Sigmoid colon (tissue), 7 donors: ENCODE measurements around the gene MYCN. TPM values are rescaled to one million over a fixed set of nuclear protein-coding genes. Genes with fewer than 3 reads are reported as not detected.
"Not testable (repeated sequence)": the region's sequence is repeated elsewhere in the genome, so short reads cannot be mapped to it uniquely, and the experiment has no call there.

Experiments
- DNase-seq: peaks from one replicate; pipeline ENCODE4 v3.0.0-alpha.2; 2019
- H3K27ac ChIP-seq, 4 donors: fragments of 200-600 bp; sonication (generic); one replicate each; pipeline ENCODE4 v1.5.1; 2016 to 2019; ENCODE audit warnings: mild to moderate bottlenecking in 1 of 4
- H3K27me3 ChIP-seq, 3 donors: fragments of 200-600 bp; sonication (generic); one replicate each; pipeline ENCODE4 v1.5.1; 2019; ENCODE audit warnings: mild to moderate bottlenecking in 1 of 3
- H3K36me3 ChIP-seq, 4 donors: fragments of 200-600 bp; sonication (generic); one replicate each; pipeline ENCODE4 v1.5.1; 2016 to 2019
- H3K4me1 ChIP-seq, 4 donors: fragments of 200-600 bp; sonication (generic); one replicate each; pipeline ENCODE4 v1.5.1; 2017 to 2019
- H3K4me3 ChIP-seq, 4 donors: fragments of 200-600 bp; sonication (generic); one replicate each; pipeline ENCODE4 v1.5.1; 2017 to 2019; ENCODE audit warnings: mild to moderate bottlenecking in 2 of 4, moderate library complexity in 1 of 4
- H3K9me3 ChIP-seq, 4 donors: fragments of 200-600 bp in 3 of 4; sonication (generic) in 3 of 4; one replicate each; pipeline versions ENCODE4 v1.5.1 to v1.6.1; 2013 to 2019
- EP300 ChIP-seq, 4 donors: sonication (generic); formaldehyde crosslinking; IDR thresholded peaks; one replicate each; pipeline ENCODE4 v1.6.1; 2017; ENCODE audit warnings: antibody characterized with exemption in 4 of 4
- POLR2A ChIP-seq, 2 donors: fragments of 450-650 bp; IDR thresholded peaks; one replicate each; pipeline ENCODE4 v1.6.1; 2016; ENCODE audit warnings: antibody characterized with exemption in 2 of 2, mild to moderate bottlenecking in 2 of 2, moderate library complexity in 2 of 2
- POLR2AphosphoS5 ChIP-seq, 4 donors: sonication (generic); formaldehyde crosslinking; IDR thresholded peaks; one replicate each; pipeline ENCODE4 v1.6.1; 2017; ENCODE audit warnings: antibody characterized with exemption in 4 of 4
- WGBS, 2 donors: extraction: QIAGEN DNeasy Blood & Tissue Kit; methylation state at CpG; one replicate each; pipeline ENCODE4 v1.1.7; 2013; 5-methylcytosine and 5-hydroxymethylcytosine counted together
- intact Hi-C: fragments of 100-400 bp; cut with DNase I; formaldehyde crosslinking; loops from one replicate; pipeline ENCODE4 v1.15.1; 2023
- polyA plus RNA-seq, 3 donors: library from polyadenylated mRNA; stranded (reverse); fragments of 200-250 nt; gene quantifications; one replicate each; pipeline ENCODE4 v1.2.3, GENCODE V29; 2013
- total RNA-seq, 4 donors: library from RNA; depleted of rRNA; stranded (reverse); fragments of >200 nt; gene quantifications; one replicate each; pipeline ENCODE4 v1.1.0, GENCODE V29; 2016
- TF ChIP-seq, protein P1 (sequence below), 4 experiments: fragments of 450-650 bp in 3 of 4; fragments of 200-600 bp in 1 of 4; IDR thresholded peaks; one replicate each; pipeline ENCODE4 v1.5.1; 2016 to 2019; ENCODE audit warnings: antibody characterized with exemption in 4 of 4, mild to moderate bottlenecking in 3 of 4, moderate library complexity in 2 of 4
- donor health status: healthy with polysubstance abuse.
- donor health status: Bipolar disorder and iron deficiency.
- donor health status: healthy.

MYCN gene
- total and polyA plus RNA-seq, 7 donors, result 0.33 to 0.71 (median 0.55) TPM; not detected in 1

DNA sequence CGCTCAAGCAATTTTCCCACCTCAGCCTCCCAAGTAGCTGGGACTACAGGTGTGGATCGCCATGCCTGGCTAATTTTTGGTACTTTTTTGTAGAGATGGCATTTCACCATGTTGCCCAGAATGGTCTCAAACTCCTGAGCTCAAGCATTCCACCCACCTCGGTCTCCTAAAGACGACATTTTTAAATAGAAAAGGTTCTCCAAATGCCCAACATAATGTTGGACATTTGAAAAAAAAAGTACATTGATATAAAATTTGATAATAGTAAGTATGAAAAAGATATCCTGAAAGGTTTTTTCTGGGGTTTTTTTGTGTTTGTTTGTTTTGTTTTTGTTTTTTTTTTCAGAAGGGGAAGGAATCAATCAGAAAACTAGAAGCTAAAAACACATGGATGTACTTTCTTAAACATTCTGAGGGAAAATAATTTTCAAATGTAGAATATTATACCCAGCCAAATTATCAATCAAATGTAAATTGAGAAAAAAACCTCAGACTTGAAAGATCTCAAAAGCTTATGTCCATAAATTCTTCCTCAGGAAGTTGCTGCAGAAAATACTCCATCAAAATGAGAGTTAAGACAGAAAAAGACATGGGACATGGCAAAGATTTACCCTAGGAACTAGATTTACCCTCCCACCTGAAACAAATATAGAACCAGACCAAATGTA, 42.8 kb upstream of the MYCN start:
- intact Hi-C loops, result no loop called here

DNA sequence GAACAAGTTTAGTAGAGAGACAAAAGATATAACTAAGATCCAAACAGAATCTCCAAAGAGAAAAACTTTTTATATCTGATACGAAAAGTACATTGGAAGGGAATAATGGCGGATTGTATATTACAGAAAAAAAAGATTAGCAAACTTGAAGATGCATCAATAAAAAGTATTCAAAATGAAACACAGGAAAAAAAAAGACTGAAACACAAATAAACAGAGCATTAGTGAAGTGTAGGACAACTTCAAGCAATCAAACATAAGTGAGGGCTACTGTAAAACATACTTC, 41.1 kb upstream of the MYCN start:
- WGBS, 2 donors, result 96 to 97% methylated on average over 2 of the region's 2 CpGs
- intact Hi-C loops, result no loop called here
- peaks cover 0 to 6% (median 2%) of the 10 kb centered on the region in 4 donors for H3K9me3 ChIP-seq
- TF ChIP-seq EP300 (IDR thresholded peaks at IDR 0.05), result no peak
- TF ChIP-seq POLR2A (IDR thresholded peaks at IDR 0.05), result no peak
- no peak for TF ChIP-seq POLR2AphosphoS5 (IDR thresholded peaks at IDR 0.05)
- no peak overlapping the region for H3K4me3 ChIP-seq
- H3K36me3 ChIP-seq, result no peaks in the 10 kb centered on the region
- DNase-seq, result no peak
- H3K27me3 ChIP-seq, result no peaks in the 10 kb centered on the region
- H3K4me1 ChIP-seq, result no peaks in the 10 kb centered on the region
- H3K27ac ChIP-seq, result no peak overlapping the region

More for the DNA sequence above, 42.8 kb upstream of the MYCN start:
- no peak for DNase-seq
- Histone ChIP-seq H3K27me3 (no peaks in the 10 kb centered on the region), H3K4me1 (peaks cover 0 to 3% (median 1%) of the 10 kb centered on the region in 4 donors), H3K9me3 (peaks cover 0 to 6% (median 2%) of the 10 kb centered on the region in 4 donors), H3K27ac (no peak overlapping the region), H3K4me3 (no peak overlapping the region), H3K36me3 (no peaks in the 10 kb centered on the region)
- TF ChIP-seq, protein P1, sequence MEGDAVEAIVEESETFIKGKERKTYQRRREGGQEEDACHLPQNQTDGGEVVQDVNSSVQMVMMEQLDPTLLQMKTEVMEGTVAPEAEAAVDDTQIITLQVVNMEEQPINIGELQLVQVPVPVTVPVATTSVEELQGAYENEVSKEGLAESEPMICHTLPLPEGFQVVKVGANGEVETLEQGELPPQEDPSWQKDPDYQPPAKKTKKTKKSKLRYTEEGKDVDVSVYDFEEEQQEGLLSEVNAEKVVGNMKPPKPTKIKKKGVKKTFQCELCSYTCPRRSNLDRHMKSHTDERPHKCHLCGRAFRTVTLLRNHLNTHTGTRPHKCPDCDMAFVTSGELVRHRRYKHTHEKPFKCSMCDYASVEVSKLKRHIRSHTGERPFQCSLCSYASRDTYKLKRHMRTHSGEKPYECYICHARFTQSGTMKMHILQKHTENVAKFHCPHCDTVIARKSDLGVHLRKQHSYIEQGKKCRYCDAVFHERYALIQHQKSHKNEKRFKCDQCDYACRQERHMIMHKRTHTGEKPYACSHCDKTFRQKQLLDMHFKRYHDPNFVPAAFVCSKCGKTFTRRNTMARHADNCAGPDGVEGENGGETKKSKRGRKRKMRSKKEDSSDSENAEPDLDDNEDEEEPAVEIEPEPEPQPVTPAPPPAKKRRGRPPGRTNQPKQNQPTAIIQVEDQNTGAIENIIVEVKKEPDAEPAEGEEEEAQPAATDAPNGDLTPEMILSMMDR (IDR thresholded peaks at IDR 0.05), result no peak
- TF ChIP-seq POLR2AphosphoS5 (IDR thresholded peaks at IDR 0.05) (no peak), POLR2A (IDR thresholded peaks at IDR 0.05) (no peak), EP300 (IDR thresholded peaks at IDR 0.05) (no peak)
- WGBS, 2 donors, result 90 to 93% methylated on average over 4 of the region's 4 CpGs

DNA sequence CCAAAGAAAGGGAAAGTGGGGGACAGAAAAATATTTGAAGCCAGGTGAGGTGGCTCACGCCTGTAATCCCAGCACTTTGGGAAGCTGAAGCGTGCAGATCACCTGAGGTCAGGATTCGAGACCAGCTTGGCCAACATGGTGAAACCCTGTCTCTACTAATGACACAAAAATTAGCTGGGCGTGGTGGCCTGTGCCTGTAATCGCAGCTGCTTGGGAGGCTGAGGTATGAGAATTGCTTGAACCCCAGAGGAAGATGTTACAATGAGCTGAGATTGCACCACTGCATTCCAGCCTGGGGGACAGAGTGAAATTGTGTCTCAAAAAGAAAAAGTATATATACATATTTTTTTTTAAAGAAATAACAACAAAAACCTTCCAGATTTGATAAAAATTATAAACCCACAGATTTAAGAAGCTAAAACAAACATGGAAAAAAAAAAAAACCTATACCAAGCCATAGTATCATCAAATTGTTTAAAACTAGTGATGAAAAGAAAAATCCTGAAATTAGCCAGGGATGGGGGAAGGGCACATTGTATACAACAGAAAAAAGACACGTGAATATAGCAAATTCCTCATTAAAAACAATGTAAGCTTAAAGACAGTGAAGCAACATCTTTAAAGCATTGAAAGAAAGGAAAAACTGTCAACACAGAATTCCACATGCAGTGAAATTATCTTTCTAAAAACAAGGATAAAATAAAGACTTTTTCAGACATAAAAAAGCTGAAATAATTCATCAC, 40.4 kb upstream of the MYCN start:
- no peak for DNase-seq
- H3K36me3 ChIP-seq, result no peaks in the 10 kb centered on the region
- 83 to 86% methylated on average over 6 of the region's 6 CpGs for WGBS, 2 donors
- no peak overlapping the region for H3K4me3 ChIP-seq
- no peak for TF ChIP-seq POLR2A (IDR thresholded peaks at IDR 0.05)
- TF ChIP-seq, protein P1 (IDR thresholded peaks at IDR 0.05), result no peak
- no peak for TF ChIP-seq POLR2AphosphoS5 (IDR thresholded peaks at IDR 0.05)
- no peak for TF ChIP-seq EP300 (IDR thresholded peaks at IDR 0.05)
- peaks cover 0 to 6% (median 2%) of the 10 kb centered on the region in 4 donors for H3K9me3 ChIP-seq
- H3K27ac ChIP-seq, result no peak overlapping the region
- intact Hi-C loops, result no loop called here
- no peaks in the 10 kb centered on the region for H3K27me3 ChIP-seq
- H3K4me1 ChIP-seq, result no peaks in the 10 kb centered on the region

DNA sequence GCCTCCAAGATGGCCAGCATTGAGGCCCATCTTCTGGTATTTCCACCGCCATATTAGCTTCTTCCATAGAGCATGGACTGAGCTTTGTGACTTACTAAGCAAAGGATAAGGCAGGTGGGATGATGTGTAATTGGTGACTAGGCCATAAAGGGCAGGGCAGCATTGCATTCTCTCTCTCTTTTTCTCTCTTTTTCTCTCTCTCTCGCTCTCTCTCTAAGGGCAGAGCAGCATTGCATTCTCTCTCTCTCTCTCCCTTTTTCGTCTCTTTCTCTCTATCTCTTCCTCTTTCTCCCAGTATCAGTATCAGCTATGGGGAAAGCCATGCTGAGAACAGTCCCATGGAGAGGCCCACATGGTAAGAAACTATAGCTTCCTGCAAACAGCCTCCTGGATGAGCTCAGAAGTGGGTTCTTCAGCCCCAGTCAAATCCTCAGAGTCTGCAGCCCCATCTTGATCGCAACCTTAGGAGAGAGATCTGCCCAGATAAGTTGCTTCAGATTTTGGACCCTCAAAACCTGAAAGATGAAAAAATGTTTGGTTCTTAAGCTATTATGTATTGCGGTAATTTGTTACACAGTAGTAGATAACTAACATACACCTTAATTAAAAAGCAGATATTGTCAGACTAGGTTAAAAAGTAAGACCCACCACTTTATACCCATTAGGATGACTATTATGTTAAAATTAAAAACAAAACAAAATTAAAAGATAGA, 39.1 kb upstream of the MYCN start:
- Histone ChIP-seq H3K9me3 (peaks cover 0 to 6% (median 2%) of the 10 kb centered on the region in 4 donors), H3K4me1 (no peaks in the 10 kb centered on the region), H3K4me3 (no peak overlapping the region), H3K36me3 (no peaks in the 10 kb centered on the region), H3K27ac (no peak overlapping the region), H3K27me3 (no peaks in the 10 kb centered on the region)
- intact Hi-C loops, result no loop called here
- no peak for TF ChIP-seq POLR2A (IDR thresholded peaks at IDR 0.05)
- TF ChIP-seq, protein P1 (IDR thresholded peaks at IDR 0.05), result no peak
- TF ChIP-seq POLR2AphosphoS5 (IDR thresholded peaks at IDR 0.05), result no peak
- no peak for TF ChIP-seq EP300 (IDR thresholded peaks at IDR 0.05)
- WGBS, 2 donors, result 93 to 94% methylated on average over 5 of the region's 5 CpGs
- no peak for DNase-seq

DNA sequence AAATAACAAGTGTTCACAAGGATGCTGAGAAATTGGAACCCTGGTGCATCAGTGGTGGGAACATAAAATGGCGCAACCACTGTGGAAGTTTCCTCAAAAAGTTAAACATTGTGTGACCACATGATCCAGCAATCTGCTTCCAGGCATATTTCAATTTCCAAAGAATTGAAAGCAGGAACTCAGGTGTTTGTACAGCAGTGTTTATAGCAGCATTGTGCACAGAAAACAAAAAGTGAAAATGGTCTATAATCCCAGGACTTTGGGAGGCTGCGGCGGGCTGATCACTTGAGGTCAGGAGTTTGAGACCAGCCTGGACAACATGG, 38.6 kb upstream of the MYCN start:
- Histone ChIP-seq H3K27ac (no peak overlapping the region), H3K36me3 (no peaks in the 10 kb centered on the region), H3K4me3 (no peak overlapping the region), H3K4me1 (no peaks in the 10 kb centered on the region), H3K9me3 (peaks cover 0 to 6% (median 2%) of the 10 kb centered on the region in 4 donors), H3K27me3 (no peaks in the 10 kb centered on the region)
- TF ChIP-seq POLR2AphosphoS5 (IDR thresholded peaks at IDR 0.05) (no peak), EP300 (IDR thresholded peaks at IDR 0.05) (no peak), POLR2A (IDR thresholded peaks at IDR 0.05) (no peak)
- TF ChIP-seq, protein P1 (IDR thresholded peaks at IDR 0.05), result no peak
- DNase-seq, result no peak
- 58 to 97% methylated on average over 3 of the region's 3 CpGs for WGBS, 2 donors
- intact Hi-C loops, result no loop called here

DNA sequence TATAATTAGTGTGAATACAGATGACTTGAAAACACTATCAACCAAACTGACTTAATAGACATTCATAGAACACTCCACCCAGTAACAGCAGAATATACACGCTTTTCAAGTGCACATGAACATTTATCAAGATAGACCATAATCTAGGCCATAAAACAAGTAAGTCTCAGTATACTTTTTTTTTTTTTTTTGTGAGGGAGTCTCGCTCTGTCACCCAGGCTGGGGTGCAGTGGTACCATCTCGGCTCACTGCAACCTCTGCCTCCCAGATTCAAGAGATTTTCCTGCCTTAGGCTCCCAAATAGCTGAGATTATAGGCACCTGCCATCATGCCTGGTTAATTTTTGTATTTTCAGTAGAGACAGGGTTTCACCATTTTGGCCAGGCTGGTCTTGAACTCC, 36.4 kb upstream of the MYCN start:
- intact Hi-C loops, H3K4me1 ChIP-seq, H3K27me3 ChIP-seq, H3K9me3 ChIP-seq, H3K27ac ChIP-seq, H3K36me3 ChIP-seq, H3K4me3 ChIP-seq, DNase-seq: not testable (repeated sequence)
- 73 to 93% methylated on average over 3 of the region's 3 CpGs for WGBS, 2 donors
